Measurements from ENCODE around the gene RAB4B.
A peak's percentile ranks its signal among the peaks of the same experiment; 100 is the strongest.
"Not testable (repeated sequence)": the region's sequence is repeated elsewhere in the genome, so short reads cannot be mapped to it uniquely, and the experiment has no call there.

RAB4B gene

DNA sequence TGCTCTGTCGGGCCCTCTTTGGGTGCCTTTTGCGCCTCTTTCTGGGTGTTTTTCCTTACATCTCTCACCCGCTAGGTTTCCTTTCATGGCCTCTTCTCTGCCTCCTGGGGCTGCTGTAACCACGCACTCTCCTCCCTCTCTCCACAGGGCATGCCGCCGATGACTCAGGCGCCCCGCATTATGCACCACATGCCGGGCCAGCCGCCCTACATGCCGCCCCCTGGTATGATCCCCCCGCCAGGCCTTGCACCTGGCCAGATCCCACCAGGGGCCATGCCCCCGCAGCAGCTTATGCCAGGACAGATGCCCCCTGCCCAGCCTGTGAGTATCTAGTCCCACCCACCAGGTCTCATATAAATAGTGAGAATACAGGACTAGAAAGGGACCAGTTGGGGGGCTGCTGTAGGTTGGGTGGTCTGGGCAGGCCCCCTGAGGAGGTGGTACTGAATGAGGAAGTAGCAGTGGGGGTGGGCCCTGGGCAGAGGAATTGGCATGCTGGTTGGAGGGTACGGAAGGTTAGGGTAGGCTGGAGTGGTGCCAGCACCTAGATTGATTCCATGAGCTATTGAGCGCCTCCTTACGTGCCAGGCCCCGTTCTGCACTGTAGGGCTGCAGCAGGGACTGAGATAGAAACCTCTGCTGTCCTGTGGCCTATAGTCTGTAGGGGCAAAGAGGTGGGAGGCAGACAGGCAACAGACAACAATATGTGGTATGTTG lies 15.1 kb upstream of the RAB4B start:
- H3K27ac ChIP-seq (replicated peaks): no peak overlapping the region
- TF ChIP-seq POLR2AphosphoS5 (IDR thresholded peaks at IDR 0.05; ENCODE audit: low read depth) (peak; percentile 21; the same call in 1 of the 2 replicates), GABPA (IDR thresholded peaks at IDR 0.05; ENCODE audit: low read depth) (no peak)
- TF ChIP-seq, protein P1, sequence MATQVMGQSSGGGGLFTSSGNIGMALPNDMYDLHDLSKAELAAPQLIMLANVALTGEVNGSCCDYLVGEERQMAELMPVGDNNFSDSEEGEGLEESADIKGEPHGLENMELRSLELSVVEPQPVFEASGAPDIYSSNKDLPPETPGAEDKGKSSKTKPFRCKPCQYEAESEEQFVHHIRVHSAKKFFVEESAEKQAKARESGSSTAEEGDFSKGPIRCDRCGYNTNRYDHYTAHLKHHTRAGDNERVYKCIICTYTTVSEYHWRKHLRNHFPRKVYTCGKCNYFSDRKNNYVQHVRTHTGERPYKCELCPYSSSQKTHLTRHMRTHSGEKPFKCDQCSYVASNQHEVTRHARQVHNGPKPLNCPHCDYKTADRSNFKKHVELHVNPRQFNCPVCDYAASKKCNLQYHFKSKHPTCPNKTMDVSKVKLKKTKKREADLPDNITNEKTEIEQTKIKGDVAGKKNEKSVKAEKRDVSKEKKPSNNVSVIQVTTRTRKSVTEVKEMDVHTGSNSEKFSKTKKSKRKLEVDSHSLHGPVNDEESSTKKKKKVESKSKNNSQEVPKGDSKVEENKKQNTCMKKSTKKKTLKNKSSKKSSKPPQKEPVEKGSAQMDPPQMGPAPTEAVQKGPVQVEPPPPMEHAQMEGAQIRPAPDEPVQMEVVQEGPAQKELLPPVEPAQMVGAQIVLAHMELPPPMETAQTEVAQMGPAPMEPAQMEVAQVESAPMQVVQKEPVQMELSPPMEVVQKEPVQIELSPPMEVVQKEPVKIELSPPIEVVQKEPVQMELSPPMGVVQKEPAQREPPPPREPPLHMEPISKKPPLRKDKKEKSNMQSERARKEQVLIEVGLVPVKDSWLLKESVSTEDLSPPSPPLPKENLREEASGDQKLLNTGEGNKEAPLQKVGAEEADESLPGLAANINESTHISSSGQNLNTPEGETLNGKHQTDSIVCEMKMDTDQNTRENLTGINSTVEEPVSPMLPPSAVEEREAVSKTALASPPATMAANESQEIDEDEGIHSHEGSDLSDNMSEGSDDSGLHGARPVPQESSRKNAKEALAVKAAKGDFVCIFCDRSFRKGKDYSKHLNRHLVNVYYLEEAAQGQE (IDR thresholded peaks at IDR 0.05; ENCODE audit: insufficient replicate concordance, low read depth): no peak
- DNase-seq (ENCODE audit: low read depth in 1 of 2, low spot score in 1 of 2): no peak
- no peaks in the 10 kb centered on the region for H3K27me3 ChIP-seq (ENCODE audit: insufficient read depth, poor library complexity, severe bottlenecking)
- H3K4me3 ChIP-seq (replicated peaks; ENCODE audit: insufficient read depth, low read length): no peak overlapping the region

DNA sequence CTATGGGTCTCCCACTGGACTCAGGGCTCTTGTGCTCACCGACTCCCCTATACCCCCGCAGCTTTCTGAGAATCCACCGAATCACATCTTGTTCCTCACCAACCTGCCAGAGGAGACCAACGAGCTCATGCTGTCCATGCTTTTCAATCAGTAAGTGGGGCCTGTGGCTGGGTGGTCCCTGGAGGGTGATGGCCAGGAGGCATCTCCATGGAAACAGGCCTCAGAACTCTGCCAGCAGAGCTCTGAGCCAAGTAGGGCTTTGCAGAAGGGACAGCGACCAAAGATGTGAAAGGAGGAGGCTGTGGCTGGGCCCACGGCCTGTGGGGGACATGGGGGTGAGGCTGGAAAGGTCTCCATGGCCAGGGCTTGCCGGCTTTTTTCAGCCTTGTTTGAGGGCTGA lies 14.5 kb upstream of the RAB4B start:
- DNase-seq (ENCODE audit: low read depth in 1 of 2, low spot score in 1 of 2): no peak
- TF ChIP-seq GABPA (IDR thresholded peaks at IDR 0.05; ENCODE audit: low read depth) (no peak), POLR2AphosphoS5 (IDR thresholded peaks at IDR 0.05; ENCODE audit: low read depth) (no peak), SPI1 (IDR thresholded peaks at IDR 0.05; ENCODE audit: borderline replicate concordance, low read depth) (no peak)
- TF ChIP-seq, protein P1 (IDR thresholded peaks at IDR 0.05; ENCODE audit: insufficient replicate concordance, low read depth): no peak
- TF ChIP-seq, protein P2, sequence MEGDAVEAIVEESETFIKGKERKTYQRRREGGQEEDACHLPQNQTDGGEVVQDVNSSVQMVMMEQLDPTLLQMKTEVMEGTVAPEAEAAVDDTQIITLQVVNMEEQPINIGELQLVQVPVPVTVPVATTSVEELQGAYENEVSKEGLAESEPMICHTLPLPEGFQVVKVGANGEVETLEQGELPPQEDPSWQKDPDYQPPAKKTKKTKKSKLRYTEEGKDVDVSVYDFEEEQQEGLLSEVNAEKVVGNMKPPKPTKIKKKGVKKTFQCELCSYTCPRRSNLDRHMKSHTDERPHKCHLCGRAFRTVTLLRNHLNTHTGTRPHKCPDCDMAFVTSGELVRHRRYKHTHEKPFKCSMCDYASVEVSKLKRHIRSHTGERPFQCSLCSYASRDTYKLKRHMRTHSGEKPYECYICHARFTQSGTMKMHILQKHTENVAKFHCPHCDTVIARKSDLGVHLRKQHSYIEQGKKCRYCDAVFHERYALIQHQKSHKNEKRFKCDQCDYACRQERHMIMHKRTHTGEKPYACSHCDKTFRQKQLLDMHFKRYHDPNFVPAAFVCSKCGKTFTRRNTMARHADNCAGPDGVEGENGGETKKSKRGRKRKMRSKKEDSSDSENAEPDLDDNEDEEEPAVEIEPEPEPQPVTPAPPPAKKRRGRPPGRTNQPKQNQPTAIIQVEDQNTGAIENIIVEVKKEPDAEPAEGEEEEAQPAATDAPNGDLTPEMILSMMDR (IDR thresholded peaks at IDR 0.05; ENCODE audit: insufficient read depth, low read length): no peak
- no peaks in the 10 kb centered on the region for H3K27me3 ChIP-seq (ENCODE audit: insufficient read depth, poor library complexity, severe bottlenecking)
- no peak overlapping the region for H3K27ac ChIP-seq (replicated peaks)
- H3K4me3 ChIP-seq (replicated peaks; ENCODE audit: insufficient read depth, low read length): no peak overlapping the region

DNA sequence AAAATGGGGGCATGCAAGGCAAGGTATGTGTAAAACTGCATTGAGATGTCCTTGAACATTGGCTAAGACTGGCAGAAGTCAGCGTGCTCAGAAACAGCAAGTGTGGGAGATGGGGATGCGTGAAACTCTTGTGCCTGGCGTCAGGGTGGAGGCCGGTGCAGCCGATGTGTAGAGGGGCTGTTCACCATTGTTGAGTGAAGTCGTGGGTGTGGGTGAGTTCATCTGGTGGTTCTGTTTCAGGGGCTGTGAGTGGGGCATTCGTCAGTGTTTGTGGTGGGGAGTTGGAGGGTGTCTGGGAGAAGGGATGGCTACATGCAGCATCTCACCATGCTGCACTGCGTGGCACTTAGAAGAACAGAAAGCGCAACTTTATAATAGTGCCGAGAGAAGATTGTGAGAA lies 14.1 kb upstream of the RAB4B start:
- Histone ChIP-seq H3K4me3 (replicated peaks; ENCODE audit: insufficient read depth, low read length) (no peak overlapping the region), H3K27me3 (ENCODE audit: insufficient read depth, poor library complexity, severe bottlenecking) (no peaks in the 10 kb centered on the region), H3K27ac (replicated peaks) (no peak overlapping the region)
- TF ChIP-seq POLR2AphosphoS5 (IDR thresholded peaks at IDR 0.05; ENCODE audit: low read depth): no peak
- TF ChIP-seq GABPA (IDR thresholded peaks at IDR 0.05; ENCODE audit: low read depth): no peak
- TF ChIP-seq, protein P1 (IDR thresholded peaks at IDR 0.05; ENCODE audit: insufficient replicate concordance, low read depth): no peak
- TF ChIP-seq, protein P2 (IDR thresholded peaks at IDR 0.05; ENCODE audit: insufficient read depth, low read length): no peak
- TF ChIP-seq SPI1 (IDR thresholded peaks at IDR 0.05; ENCODE audit: borderline replicate concordance, low read depth): no peak
- DNase-seq (ENCODE audit: low read depth in 1 of 2, low spot score in 1 of 2): no peak

DNA sequence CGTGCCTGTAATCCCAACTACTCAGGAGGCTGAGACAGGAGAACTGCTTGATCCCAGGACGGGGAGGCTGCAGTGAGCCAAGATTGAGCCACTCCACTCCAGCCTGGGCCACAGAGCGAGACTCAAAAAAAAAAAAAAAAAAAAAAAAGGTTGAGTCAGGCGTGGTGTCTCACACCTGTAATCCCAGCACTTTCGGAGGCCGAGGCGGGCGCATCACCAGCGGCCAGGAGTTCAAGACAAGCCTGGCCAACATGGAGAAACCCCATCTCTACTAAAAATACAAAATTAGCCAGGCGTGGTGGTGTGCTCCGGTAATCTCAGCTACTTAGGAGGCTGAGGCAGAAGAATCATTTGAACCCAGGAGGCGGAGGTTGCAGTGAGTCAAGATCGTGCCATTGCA lies 11.7 kb upstream of the RAB4B start:
- not testable (repeated sequence) for H3K27ac ChIP-seq (replicated peaks); H3K4me3 ChIP-seq (replicated peaks; ENCODE audit: insufficient read depth, low read length); DNase-seq (ENCODE audit: low read depth in 1 of 2, low spot score in 1 of 2); H3K27me3 ChIP-seq (ENCODE audit: insufficient read depth, poor library complexity, severe bottlenecking)

Data from HL-60 (cell line).